ENCODE data around the gene INPP4B. TPM values are rescaled to one million over a fixed set of nuclear protein-coding genes. Genes with fewer than 3 reads are reported as not detected.

Gene INPP4B
- total and polyA plus RNA-seq, 9 donors: 1.7 to 14.7 (median 10.7) TPM

GRCh38 chr4:142551517-142552305 is 294.4 kb downstream of the INPP4B start:
- H3K36me3 ChIP-seq: no peaks in the 10 kb centered on the region
- WGBS, 3 donors: 79 to 85% (median 82%) methylated on average over 6 of the region's 6 CpGs
- peaks cover 2% of the 10 kb centered on the region for H3K27me3 ChIP-seq
- H3K27ac ChIP-seq: no peak overlapping the region
- TF ChIP-seq EP300 (IDR thresholded peaks at IDR 0.05) (no peak), POLR2A (IDR thresholded peaks at IDR 0.05) (no peak), CTCF (IDR thresholded peaks at IDR 0.05) (no peak)
- H3K9me3 ChIP-seq: no peaks in the 10 kb centered on the region
- DNase-seq: no peak
- H3K4me1 ChIP-seq (ENCODE audit: insufficient read depth): no peaks in the 10 kb centered on the region
- H3K4me3 ChIP-seq: no peak overlapping the region
- intact Hi-C loops (cut with DNase I): no loop called here

GRCh38 chr4:142550965-142551364 is 295.1 kb downstream of the INPP4B start:
- Histone ChIP-seq H3K4me3 (no peak overlapping the region), H3K9me3 (no peaks in the 10 kb centered on the region), H3K36me3 (no peaks in the 10 kb centered on the region), H3K27me3 (peaks cover 2% of the 10 kb centered on the region), H3K4me1 (ENCODE audit: insufficient read depth) (no peaks in the 10 kb centered on the region), H3K27ac (no peak overlapping the region)
- no peak for DNase-seq
- 91 to 94% (median 94%) methylated on average over 5 of the region's 5 CpGs for WGBS, 3 donors
- intact Hi-C loops (cut with DNase I): no loop called here
- TF ChIP-seq POLR2A (IDR thresholded peaks at IDR 0.05) (no peak), CTCF (IDR thresholded peaks at IDR 0.05) (no peak), EP300 (IDR thresholded peaks at IDR 0.05) (no peak)

- 53 to 58% (median 55%) methylated on average over 1 of the region's 1 CpG for WGBS, 3 donors
Measured at GRCh38 chr4:142549726-142550463, 296.2 kb downstream of the INPP4B start.

GRCh38 chr4:142549248-142549647 is 296.9 kb downstream of the INPP4B start:
- intact Hi-C loops (cut with DNase I): no loop called here
- H3K4me1 ChIP-seq (ENCODE audit: insufficient read depth): no peaks in the 10 kb centered on the region
- no peak for TF ChIP-seq POLR2A (IDR thresholded peaks at IDR 0.05)
- no peak for TF ChIP-seq CTCF (IDR thresholded peaks at IDR 0.05)
- TF ChIP-seq EP300 (IDR thresholded peaks at IDR 0.05): no peak
- no peaks in the 10 kb centered on the region for H3K36me3 ChIP-seq
- WGBS, 3 donors: 80 to 90% (median 87%) methylated on average over 3 of the region's 3 CpGs
- no peak overlapping the region for H3K27ac ChIP-seq
- no peak for DNase-seq
- H3K4me3 ChIP-seq: no peak overlapping the region
- H3K9me3 ChIP-seq: no peaks in the 10 kb centered on the region
- H3K27me3 ChIP-seq: peaks cover 2% of the 10 kb centered on the region

More at GRCh38 chr4:142549726-142550463, 296.2 kb downstream of the INPP4B start:
- intact Hi-C loops (cut with DNase I): no loop called here
- no peak for DNase-seq
- H3K4me3 ChIP-seq: no peak overlapping the region
- H3K9me3 ChIP-seq: no peaks in the 10 kb centered on the region
- H3K27ac ChIP-seq: no peak overlapping the region
- H3K36me3 ChIP-seq: no peaks in the 10 kb centered on the region
- no peaks in the 10 kb centered on the region for H3K4me1 ChIP-seq (ENCODE audit: insufficient read depth)
- TF ChIP-seq CTCF (IDR thresholded peaks at IDR 0.05) (no peak), POLR2A (IDR thresholded peaks at IDR 0.05) (no peak), EP300 (IDR thresholded peaks at IDR 0.05) (no peak)
- peaks cover 2% of the 10 kb centered on the region for H3K27me3 ChIP-seq

Measured in ovary (tissue), 9 donors.